HG02981 (cell line): ENCODE results near the gene TMEM114.

Experiments
- ATAC-seq: cut with Tn5 transposase; IDR thresholded peaks from one replicate; pipeline ENCODE4 v1.9.1; 2021; ENCODE audit warnings: mild to moderate bottlenecking, moderate library complexity; ENCODE audit not compliant: unreplicated experiment

The TMEM114 gene

DNA sequence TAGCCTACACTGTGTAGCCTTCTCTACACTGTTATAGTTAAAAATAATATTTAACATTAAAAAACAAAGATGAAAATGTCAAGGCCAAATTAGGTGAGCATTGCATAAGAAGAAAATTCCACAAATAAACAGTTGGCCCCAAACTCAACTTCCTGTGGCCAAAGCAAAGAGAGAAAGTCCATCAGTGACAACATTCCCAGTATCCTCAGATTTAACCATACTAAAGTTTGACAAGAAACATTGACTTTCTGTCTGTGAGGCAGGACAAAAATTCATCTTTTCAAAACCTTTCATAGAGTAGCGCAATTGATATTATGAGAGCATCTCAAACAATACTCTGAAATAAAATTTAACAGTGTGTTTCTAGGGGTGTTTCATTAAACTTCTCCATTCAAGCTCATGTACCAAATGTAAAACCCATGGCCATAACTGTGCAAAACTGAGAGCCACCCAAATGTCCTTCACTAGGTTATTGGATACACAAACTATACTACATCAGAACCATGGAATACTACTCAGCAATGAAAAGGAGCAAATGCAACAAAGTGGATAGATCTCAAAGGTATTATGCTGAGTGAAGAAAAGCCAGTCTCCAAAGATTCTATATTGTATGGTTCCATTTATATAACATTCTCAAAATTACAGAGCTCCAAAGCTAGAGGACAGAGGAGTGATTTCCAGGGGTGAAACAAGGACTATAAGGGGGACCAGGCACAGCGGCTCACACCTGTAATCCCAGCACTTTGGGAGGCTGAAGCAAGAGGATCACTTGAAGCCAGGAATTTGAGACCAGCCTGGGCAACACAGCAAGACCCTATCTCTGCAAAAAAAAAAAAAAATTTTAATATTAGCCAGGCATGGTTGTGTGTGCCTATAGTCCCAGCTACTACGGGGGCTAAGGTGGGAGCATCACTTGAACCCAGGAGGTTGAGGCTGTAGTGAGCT, 38.7 kb downstream of the TMEM114 start:
- no peak for ATAC-seq

DNA sequence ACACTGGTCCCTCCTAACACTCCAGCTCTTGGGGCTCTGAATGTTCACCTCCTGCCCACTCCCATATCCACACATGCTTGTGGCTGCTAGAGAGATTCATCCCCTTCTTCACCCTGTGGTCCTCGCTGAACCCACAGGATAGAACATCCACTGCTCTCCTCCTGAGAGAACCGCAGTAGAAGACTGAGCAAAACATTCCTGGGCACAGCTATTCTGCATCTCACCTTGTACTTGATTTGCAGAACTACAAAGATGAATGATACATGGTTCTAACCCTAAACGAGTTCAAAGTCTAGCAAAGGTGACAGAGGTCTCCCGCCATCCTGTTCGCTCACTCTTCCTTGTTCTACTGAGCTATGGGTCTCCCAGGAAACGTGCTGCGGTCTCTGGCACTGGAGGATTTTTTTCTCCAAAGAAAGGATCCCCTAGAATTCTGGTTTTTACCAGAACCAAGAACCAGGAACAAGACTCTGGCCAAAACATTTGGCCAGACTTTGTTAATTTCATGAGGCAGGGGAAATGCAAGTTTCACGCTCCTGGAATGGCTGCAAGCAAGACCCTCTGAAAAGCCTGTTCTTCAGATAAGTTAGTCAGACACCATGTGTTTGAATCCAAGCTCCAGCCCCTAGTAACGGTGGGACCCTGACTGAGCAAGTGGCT, 39.5 kb downstream of the TMEM114 start:
- no peak for ATAC-seq

DNA sequence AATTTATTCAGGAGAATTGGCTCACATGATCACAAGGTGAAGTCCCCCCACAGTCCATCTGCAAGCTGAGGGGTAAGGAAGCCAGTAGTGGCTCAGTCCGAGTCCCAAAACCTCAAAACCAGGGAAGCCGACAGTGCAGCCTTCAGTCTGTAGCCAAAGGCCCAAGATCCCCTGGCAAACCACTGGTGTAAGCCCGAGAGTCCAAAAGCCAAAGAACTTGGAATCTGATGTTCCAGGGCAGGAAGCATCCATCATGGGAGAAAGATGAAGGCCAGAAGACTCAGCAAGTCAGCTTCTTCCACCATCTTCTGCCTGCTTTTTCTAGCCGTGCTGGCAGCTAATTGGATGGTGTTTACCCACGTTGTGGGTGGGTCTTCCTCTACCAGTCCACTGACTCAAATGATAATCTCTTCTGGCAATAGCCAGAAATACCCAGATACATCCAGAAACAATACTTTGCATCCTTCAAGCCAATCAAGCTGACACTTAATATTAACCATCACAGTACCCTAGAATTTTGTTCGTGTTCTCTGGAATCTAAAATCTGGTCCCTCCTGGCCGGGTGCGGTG, 40.4 kb downstream of the TMEM114 start:
- ATAC-seq: no peak

DNA sequence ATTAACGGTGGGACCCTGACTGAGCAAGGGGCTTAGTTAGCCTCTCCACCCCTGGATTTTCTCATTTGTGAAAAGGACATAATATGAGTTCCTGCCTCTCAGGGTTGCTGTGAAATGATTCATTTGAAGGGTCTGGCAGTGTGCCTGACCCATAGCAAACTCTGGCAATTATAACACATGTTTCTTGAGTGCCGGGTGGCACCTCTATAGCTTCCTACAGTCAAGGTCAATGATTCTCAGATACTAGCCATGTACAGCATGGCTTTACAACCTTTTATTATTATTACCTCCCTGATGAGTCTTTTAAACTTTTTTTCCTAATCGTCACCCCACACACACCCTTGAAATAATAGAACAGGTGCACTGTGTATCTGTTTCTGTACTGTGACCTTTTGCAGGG, 42.1 kb downstream of the TMEM114 start:
- ATAC-seq: no peak

DNA sequence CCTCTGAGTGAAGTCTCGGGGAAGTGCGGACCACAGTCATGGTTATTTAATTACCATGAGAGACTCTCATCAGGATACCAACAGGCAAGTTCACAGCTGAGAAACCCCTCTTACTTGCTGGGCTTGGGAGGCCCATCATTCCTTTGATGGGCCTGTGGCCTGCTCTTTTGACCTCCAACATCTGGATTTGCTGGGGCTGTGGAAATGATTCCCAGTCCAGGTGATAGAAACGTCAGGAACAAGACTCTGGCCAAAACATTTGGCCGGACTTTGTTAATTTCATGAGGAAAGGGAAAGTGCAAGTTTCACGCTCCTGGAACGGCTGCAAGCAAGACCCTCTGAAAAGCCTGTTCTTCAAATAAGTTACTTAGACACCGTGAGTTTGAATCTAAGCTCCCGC, 42.5 kb downstream of the TMEM114 start:
- ATAC-seq: no peak

DNA sequence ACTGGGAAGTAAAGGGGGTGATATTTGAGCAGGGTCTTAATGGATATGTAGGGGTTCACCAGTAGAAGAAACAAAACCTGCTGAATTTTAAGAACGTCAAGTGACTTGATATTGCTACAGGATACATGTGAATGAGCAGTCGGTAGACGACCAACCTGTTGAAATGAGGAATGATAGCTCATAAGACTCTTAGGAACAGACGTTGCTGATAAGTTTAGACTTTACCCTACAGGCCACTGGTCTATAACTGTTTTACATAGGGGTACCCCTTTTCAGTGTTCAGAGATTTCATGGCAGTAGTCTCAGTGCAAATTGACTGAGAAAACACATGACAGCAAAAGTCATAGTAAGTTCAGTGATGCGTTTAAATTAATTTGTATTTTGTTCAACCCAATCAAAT, 45.9 kb downstream of the TMEM114 start:
- no peak for ATAC-seq

DNA sequence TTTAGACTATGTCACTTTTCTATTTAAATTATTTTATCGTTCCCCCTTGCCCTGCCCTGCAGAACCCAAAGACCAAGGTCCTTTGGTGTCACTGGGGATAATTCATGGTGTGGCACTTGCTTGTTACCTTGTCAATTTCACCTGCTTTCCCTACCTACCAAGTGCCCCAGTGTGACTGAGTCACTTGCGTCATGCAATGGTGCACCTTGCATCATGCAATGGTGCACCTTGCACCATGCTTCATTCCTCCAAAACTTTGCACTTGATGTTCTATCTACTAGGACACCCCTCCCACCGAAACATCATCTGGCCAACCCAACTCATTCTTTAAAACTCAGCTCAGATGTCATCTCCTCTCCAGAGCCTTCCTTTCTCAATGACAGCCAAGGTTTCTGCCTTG, 47.1 kb downstream of the TMEM114 start:
- ATAC-seq: no peak

DNA sequence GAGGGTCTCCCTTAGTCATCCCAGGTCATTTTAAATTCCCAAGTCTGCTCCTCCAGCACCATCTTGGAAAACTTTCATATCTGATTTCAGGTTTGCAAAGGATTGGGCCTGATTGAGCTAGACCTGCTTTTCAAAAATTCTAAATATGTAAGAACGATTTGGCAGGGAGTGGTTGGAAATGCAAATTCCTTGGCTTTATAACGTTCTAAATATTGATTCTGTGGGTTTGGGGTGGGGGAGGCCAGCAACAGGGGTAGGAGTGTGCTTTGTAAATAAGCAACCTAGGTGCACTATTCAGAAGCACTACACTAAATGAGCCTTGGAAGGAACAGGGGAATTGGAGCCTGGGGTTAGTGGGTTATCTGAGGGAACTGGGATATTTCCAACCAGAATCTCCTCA, 47.9 kb downstream of the TMEM114 start:
- no peak for ATAC-seq

DNA sequence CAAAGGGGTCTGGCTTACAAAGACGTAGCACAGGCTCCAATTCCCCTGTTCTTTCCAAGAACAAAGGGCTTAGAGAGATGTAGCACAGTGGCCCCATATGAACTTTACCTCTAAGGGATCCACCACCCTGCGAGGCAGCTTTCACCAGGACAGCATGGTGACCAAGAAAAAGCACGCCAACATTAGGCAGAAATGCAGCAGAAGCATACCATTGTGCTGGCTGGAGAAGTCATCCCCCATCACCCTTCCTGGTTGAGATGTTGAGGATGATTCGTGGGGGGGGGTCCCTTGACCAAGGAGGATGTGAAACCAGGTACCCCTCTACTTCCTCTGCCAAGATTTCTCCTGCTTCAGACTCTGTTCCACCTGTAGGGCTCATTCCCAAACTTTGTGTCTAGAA, 48.4 kb downstream of the TMEM114 start:
- no peak for ATAC-seq

DNA sequence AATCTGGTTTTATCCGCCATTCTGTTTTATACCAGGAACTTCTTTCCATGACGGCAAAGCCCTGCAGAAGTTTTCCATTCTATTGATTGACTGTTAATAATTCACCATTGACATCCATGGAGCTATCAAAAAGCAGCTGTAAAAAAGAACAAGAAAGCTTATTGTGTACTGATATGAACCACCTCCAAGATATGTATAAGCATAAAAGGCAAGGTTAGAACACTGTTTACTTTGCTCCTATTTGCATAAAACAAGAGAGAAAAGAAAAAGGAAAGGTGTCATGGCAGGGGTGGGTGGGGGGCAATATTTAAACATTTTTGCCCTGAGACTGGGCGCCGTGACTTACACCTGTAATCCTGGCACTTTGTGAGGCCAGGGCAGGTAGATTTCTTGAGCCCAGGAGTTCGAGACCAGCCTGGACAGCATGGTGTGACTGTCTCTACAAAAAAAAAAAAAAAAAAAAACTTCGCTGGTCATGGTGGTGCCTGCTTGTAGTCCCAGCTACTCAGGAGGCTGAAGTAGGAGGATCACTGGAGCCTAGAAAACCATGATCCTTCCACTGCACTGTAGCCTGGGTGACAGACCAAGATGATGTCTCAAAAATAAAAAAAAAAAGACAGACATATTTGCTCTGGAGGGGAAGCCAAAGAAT, 52.5 kb downstream of the TMEM114 start:
- no peak for ATAC-seq

DNA sequence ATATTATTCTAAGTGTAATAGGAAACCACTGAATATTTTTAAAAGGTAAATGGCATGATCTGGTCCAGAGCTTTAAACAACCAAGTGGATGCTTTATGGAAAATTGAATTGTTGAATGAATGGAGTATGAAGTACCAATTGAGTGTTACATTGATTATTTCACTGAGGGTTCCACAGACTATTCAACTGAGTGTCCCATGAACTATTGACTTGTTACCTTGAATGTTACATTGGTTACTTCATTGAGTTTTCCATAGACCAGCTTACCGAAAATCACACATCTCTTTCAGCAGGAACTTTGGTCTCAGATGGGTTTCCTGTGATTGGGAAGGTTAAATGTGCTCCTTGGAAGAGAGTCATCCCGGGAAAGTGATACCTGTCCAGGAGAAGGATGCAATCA, 56.8 kb downstream of the TMEM114 start:
- ATAC-seq: no peak

DNA sequence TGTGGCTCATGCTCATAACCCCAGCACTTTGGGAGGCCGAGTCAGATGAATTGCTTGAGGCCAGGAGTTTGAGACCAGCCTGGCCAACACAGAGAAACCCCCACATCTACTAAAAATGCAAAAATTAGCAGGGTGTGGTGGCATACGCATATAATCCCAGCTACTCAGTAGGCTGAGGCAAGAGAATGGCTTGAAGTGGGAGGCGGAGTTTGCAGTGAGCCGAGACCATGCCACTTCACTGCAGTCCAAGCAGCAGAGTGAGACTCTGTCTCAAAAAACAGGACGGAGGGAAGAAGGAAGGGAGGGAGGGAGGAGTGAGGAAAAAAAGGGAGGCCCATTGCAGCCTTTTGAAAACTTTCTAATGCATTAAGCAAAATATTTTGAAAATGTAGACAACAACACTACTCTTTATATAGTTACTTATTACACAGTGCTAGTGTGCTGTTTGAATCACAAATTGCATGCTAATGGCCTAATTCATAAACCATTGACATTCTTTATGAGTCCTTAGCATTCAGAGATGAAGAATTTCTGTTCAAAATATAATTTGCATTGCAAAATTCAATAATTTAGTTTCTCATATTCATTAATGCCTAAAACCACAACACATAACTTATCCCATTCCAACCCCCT, 59.4 kb downstream of the TMEM114 start:
- ATAC-seq: no peak

DNA sequence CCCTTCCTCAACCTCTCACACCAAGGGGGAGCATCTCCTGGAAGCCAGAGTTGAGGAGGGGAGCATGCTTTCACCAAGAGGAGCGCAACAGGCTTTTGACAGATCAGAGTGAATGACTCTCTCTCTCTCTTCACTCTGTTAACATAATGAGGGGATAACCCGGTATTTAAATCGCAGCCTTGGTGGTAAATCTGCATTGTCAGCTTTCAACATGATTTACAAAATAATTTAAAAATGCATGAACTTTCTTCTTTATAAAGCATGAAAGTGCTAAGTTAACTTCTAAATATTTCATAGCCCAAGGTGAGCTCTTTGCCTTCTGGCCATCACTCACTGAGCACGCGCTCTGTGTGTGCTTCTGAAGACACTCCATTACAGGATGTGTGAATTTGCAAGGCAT, 61.8 kb downstream of the TMEM114 start:
- ATAC-seq: no peak

DNA sequence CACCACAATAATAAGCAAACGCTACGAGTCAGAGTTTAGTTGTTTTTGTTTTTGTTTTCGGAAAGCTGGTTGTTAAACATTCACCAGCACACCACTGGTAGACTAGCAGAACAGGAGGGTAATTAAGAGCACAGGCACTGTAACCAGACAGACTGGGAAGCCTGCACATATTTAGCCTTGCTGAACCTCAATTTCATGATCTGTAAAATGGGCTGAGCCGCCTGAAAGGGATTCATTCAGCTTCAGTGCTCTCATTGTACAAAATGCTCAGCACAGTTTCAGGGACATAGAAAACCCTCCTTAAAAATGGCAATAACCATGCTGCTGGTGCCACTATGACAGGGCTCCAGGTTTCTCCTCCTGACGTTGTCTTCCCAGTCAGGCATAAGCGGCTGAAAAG, 66.4 kb downstream of the TMEM114 start:
- ATAC-seq: no peak

DNA sequence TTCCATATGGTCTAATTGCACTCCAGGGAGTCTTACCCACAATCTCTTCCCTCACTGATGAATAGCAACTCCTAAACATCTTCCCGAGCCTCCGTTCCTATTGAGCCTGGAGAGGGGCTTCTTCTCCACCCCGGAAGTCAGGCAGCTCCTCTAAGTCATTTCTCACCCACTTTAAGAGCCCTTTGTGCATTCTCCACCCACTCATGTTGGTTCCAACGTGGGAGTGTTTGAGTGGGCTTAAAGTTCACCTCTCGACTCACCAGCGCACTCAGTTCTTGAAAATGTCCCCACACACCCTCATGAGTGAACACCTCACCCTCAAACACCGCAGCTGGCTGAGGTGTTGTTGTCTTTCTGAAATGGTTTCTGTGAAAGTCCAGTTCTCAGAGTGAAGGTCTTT, 67.6 kb downstream of the TMEM114 start:
- no peak for ATAC-seq

DNA sequence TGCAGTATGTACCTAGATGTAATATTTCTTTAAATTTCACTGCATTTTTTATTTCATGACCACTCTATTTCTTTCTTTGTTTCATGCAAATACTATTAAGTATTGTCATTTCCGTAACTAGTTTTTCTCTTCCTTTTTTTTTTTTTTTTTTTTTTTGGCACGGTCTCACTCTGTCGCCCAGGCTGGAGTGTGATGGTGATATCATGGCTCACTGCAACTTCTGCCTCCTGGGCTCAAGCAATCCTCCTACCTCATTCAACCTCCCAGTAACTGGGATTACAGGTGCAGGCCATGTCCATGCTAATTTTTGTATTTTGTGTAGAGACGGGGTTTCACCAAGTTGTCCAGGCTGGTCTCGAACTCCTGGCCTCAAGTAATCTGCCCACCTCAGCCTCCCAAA, 70.7 kb downstream of the TMEM114 start:
- no peak for ATAC-seq
